Measurements from ENCODE around the gene PSMB10. TPM values are rescaled to one million over a fixed set of nuclear protein-coding genes. Genes with fewer than 3 reads are reported as not detected.
A peak's percentile ranks its signal among the peaks of the same experiment; 100 is the strongest.

Gene PSMB10
- total RNA-seq, 1 donor from 2014 or later: 30.1 TPM

DNA sequence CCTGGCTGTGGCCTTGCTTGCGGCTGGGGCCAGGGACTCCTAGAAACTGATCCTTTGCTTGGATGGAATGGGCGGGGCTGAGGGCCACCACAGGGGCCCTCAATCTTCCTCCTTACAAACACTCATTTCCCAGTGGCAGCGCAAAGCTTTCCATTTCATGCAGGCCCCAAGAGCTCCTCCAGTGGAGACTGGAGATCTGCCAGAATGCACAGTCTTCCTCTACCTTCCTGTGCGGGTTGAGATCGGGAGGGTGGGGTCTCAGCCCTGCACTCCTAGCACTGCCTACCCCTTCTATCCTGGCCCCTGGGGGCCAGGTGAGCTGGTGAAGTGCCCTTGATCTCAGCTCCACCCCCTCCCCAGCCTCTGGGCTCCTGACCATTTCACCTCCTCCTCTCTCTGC is 50.3 kb downstream of the PSMB10 start:
- peaks cover 4% of the 10 kb centered on the region for H3K4me1 Mint-ChIP-seq (ENCODE audit: low read depth)
- no peak overlapping the region for H3K4me3 Mint-ChIP-seq (ENCODE audit: unreplicated experiment)
- peaks cover 18% of the 10 kb centered on the region for H3K36me3 Mint-ChIP-seq (ENCODE audit: low read depth)

DNA sequence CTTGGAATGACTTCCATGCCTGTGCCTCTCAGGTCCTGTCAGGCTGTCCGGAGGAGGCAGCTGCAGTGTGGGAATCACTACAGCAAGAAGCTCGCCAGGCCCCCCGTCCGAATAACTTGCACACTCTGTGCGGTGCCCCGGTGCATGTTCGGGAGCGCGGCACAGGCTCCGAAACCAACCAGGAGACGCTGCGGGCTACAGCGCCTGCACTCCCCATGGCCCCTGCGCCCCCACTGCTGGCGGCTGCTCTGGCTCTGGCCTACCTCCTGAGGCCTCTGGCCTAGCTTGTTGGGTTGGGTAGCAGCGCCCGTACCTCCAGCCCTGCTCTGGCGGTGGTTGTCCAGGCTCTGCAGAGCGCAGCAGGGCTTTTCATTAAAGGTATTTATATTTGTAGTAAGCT is 50.7 kb downstream of the PSMB10 start:
- Mint-ChIP-seq H3K27me3 (ENCODE audit: low read depth) (no peaks in the 10 kb centered on the region), H3K4me1 (ENCODE audit: low read depth) (peaks cover 4% of the 10 kb centered on the region), H3K4me3 (ENCODE audit: unreplicated experiment) (no peak overlapping the region), H3K9me3 (ENCODE audit: low read depth) (no peaks in the 10 kb centered on the region), H3K36me3 (ENCODE audit: low read depth) (peaks cover 20% of the 10 kb centered on the region), H3K27ac (ENCODE audit: unreplicated experiment) (no peak overlapping the region)
- no peak for DNase-seq (ENCODE audit: low spot score)
- TF ChIP-seq, protein P1, sequence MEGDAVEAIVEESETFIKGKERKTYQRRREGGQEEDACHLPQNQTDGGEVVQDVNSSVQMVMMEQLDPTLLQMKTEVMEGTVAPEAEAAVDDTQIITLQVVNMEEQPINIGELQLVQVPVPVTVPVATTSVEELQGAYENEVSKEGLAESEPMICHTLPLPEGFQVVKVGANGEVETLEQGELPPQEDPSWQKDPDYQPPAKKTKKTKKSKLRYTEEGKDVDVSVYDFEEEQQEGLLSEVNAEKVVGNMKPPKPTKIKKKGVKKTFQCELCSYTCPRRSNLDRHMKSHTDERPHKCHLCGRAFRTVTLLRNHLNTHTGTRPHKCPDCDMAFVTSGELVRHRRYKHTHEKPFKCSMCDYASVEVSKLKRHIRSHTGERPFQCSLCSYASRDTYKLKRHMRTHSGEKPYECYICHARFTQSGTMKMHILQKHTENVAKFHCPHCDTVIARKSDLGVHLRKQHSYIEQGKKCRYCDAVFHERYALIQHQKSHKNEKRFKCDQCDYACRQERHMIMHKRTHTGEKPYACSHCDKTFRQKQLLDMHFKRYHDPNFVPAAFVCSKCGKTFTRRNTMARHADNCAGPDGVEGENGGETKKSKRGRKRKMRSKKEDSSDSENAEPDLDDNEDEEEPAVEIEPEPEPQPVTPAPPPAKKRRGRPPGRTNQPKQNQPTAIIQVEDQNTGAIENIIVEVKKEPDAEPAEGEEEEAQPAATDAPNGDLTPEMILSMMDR (IDR thresholded peaks at IDR 0.05): no peak

More for the DNA sequence above, 50.3 kb downstream of the PSMB10 start:
- TF ChIP-seq, protein P1 (IDR thresholded peaks at IDR 0.05): no peak
- Mint-ChIP-seq H3K27me3 (ENCODE audit: low read depth) (no peaks in the 10 kb centered on the region), H3K9me3 (ENCODE audit: low read depth) (no peaks in the 10 kb centered on the region), H3K27ac (ENCODE audit: unreplicated experiment) (no peak overlapping the region)
- DNase-seq (ENCODE audit: low spot score): no peak

DNA sequence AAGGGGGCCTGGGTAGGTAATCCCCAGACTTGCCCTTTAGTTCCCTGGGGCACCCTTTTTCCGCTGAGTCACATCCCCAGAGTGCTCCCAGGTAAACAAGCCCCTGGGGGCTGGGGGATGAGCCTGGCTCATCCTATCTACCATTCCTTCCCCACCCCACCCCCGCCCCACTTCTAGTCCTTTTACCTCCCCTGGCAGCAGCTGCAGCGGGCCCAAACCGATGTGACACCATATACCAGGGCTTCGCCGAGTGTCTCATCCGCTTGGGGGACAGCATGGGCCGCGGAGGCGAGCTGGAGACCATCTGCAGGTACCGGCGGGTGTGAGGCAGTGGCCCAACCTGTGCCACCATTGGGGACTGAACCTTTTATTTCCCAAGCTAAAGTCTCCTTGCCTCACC is 51.1 kb downstream of the PSMB10 start:
- H3K9me3 Mint-ChIP-seq (ENCODE audit: low read depth): no peaks in the 10 kb centered on the region
- H3K27ac Mint-ChIP-seq (ENCODE audit: unreplicated experiment): no peak overlapping the region
- H3K36me3 Mint-ChIP-seq (ENCODE audit: low read depth): peaks cover 20% of the 10 kb centered on the region
- H3K4me1 Mint-ChIP-seq (ENCODE audit: low read depth): peaks cover 4% of the 10 kb centered on the region
- DNase-seq (ENCODE audit: low spot score): no peak
- no peaks in the 10 kb centered on the region for H3K27me3 Mint-ChIP-seq (ENCODE audit: low read depth)
- H3K4me3 Mint-ChIP-seq (ENCODE audit: unreplicated experiment): no peak overlapping the region
- TF ChIP-seq, protein P1 (IDR thresholded peaks at IDR 0.05): no peak

DNA sequence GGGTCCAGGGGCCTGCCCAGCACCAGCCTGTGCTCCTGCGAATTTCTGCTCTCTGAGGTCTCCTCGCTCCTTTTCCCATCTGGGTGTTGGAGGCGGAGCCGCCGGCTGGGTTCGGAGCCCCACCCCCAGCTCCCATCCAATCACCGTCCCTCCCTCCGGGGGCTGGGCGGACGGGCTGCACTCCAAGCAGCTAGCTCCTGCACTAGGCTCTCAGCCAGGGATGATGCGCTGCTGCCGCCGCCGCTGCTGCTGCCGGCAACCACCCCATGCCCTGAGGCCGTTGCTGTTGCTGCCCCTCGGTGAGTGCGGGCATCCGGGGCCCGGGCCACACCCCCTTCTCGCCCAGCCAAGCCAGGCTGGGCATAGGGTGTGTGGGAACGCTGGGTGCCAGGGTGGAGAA is 52.0 kb downstream of the PSMB10 start, which contains the start of gene NRN1L:
NRN1L (plus strand) TSS at position 202 of the 400 bp plus-strand sequence; CDS start at position 221, 19 bp downstream.
- TF ChIP-seq, protein P1 (IDR thresholded peaks at IDR 0.05): no peak
- Mint-ChIP-seq H3K27ac (ENCODE audit: unreplicated experiment) (no peak within 1 kb of the TSS), H3K27me3 (ENCODE audit: low read depth) (no peaks in the 10 kb centered on the region), H3K4me3 (ENCODE audit: unreplicated experiment) (no peak within 1 kb of the TSS), H3K36me3 (ENCODE audit: low read depth) (peaks cover 21% of the 10 kb centered on the region), H3K9me3 (ENCODE audit: low read depth) (no peaks in the 10 kb centered on the region), H3K4me1 (ENCODE audit: low read depth) (peaks cover 4% of the 10 kb centered on the region)
- DNase-seq (ENCODE audit: low spot score): peak; percentile 95

Other genes with a start within 250 kb of the PSMB10 start
- gene GFOD2, start 217.5 kb downstream of the PSMB10 start, total RNA-seq: 14.4 to 22.4 TPM (median 16.3 TPM) in 3 replicates
- gene RANBP10, start 130.3 kb downstream of the PSMB10 start, total RNA-seq: 13.4 to 16.8 TPM (median 14.4 TPM) in 3 replicates
- 1.8 to 3.1 TPM (median 2.3 TPM) in 3 replicates for gene TSNAXIP1, start 130.0 kb downstream of the PSMB10 start, total RNA-seq
- gene THAP11, start 94.5 kb downstream of the PSMB10 start, total RNA-seq: 25.3 to 26.3 TPM (median 25.7 TPM) in 3 replicates
- 131 to 147 TPM (median 135 TPM) in 3 replicates for gene NUTF2, start 89.9 kb downstream of the PSMB10 start, total RNA-seq
- 50.5 to 58.3 TPM (median 52.8 TPM) in 3 replicates for gene CENPT, start 89.2 kb downstream of the PSMB10 start, total RNA-seq
- 67.6 to 77.2 TPM (median 67.9 TPM) in 3 replicates for gene EDC4, start 63.8 kb downstream of the PSMB10 start, total RNA-seq
- 0.57 TPM in 1 of 3 replicates, not detected in the others for gene NRN1L, start 52.0 kb downstream of the PSMB10 start, total RNA-seq
- gene PSKH1, start 43.6 kb downstream of the PSMB10 start, total RNA-seq: 33.1 to 38.9 TPM (median 35.9 TPM) in 3 replicates
- gene CTRL, start 5.0 kb downstream of the PSMB10 start, total RNA-seq: not detected in 3 replicates
- gene LCAT, start 7.3 kb upstream of the PSMB10 start, total RNA-seq: 35.8 to 43.1 TPM (median 38.2 TPM) in 3 replicates
- gene SLC12A4, start 31.8 kb upstream of the PSMB10 start, total RNA-seq: 117 to 138 TPM (median 132 TPM) in 3 replicates
- not detected in 3 replicates for gene DPEP3, start 43.6 kb upstream of the PSMB10 start, total RNA-seq
- gene DPEP2, start 62.6 kb upstream of the PSMB10 start, total RNA-seq: not detected in 3 replicates
- gene DPEP2NB, start 79.1 kb upstream of the PSMB10 start, total RNA-seq: not detected in 3 replicates
- 5.8 to 6.7 TPM (median 6.6 TPM) in 3 replicates for gene DDX28, start 86.4 kb upstream of the PSMB10 start, total RNA-seq
- 12.2 to 15.9 TPM (median 12.7 TPM) in 3 replicates for gene DUS2, start 86.4 kb upstream of the PSMB10 start, total RNA-seq
- gene NFATC3, start 148.5 kb upstream of the PSMB10 start, total RNA-seq: 32.2 to 38.0 TPM (median 37.7 TPM) in 3 replicates

Data from chondrocyte (in vitro differentiated cells).